CD14-positive monocyte (primary cell): ENCODE measurements around the gene OSBPL1A. TPM values are rescaled to one million over a fixed set of nuclear protein-coding genes. Genes with fewer than 3 reads are reported as not detected.

Experiments
- DNase-seq, 3 donors: peaks; one replicate each; pipeline ENCODE4 v3.0.0-alpha.2; 2011 to 2022
- H2AFZ ChIP-seq: 2 replicates; pipeline ENCODE4 v1.6.0; 2012; ENCODE audit warnings: mild to moderate bottlenecking, low read depth, low read length, inconsistent platforms; ENCODE audit not compliant: insufficient read depth, poor library complexity, severe bottlenecking
- H3K27ac ChIP-seq, 2 donors: 1 replicate in 1 of 2; 2 replicates in 1 of 2; pipeline ENCODE4 v1.5.1; 2012 to 2013; ENCODE audit warnings: low read length in 2 of 2, control low read depth in 1 of 2, inconsistent platforms in 1 of 2, low read depth in 1 of 2, mild to moderate bottlenecking in 1 of 2
- H3K27me3 ChIP-seq, 2 donors: one replicate each; pipeline versions ENCODE4 v1.6.0 to v1.6.1; 2011 to 2013; ENCODE audit warnings: low read length in 2 of 2; ENCODE audit not compliant: control insufficient read depth in 2 of 2, insufficient read depth in 2 of 2
- H3K36me3 ChIP-seq, 2 donors: replicated peaks in 1 of 2; 1 replicate in 1 of 2; 2 replicates in 1 of 2; pipeline versions ENCODE4 v1.5.1 to v1.6.1; 2012 to 2013; ENCODE audit warnings: low read length in 2 of 2, control low read depth in 1 of 2, inconsistent platforms in 1 of 2, mild to moderate bottlenecking in 1 of 2; ENCODE audit not compliant: insufficient read depth in 2 of 2, control insufficient read depth in 1 of 2
- H3K4me1 ChIP-seq, 2 donors: 1 replicate in 1 of 2; 2 replicates in 1 of 2; pipeline versions ENCODE4 v1.5.1 to v1.6.1; 2012 to 2013; ENCODE audit warnings: low read length in 2 of 2, control low read depth in 1 of 2, inconsistent platforms in 1 of 2, mild to moderate bottlenecking in 1 of 2, moderate library complexity in 1 of 2; ENCODE audit not compliant: insufficient read depth in 2 of 2, control insufficient read depth in 1 of 2
- H3K4me2 ChIP-seq: replicated peaks from 2 replicates; pipeline ENCODE3; 2012; ENCODE audit warnings: low read length, moderate library complexity, mild to moderate bottlenecking; ENCODE audit not compliant: poor library complexity, severe bottlenecking; ENCODE audit errors: extremely low read depth
- H3K4me3 ChIP-seq, 3 experiments: fragments of 200-600 bp in 1 of 3; sonication (generic) in 1 of 3; replicated peaks in 1 of 3; 1 replicate in 2 of 3; 2 replicates in 1 of 3; pipeline ENCODE4 v1.5.1; 2011 to 2013; ENCODE audit warnings: low read length in 3 of 3, mild to moderate bottlenecking in 3 of 3, control low read depth in 2 of 3, low read depth in 2 of 3, inconsistent platforms in 1 of 3, moderate library complexity in 1 of 3
- H3K79me2 ChIP-seq: 2 replicates; pipeline ENCODE4 v1.6.0; 2012; ENCODE audit warnings: mild to moderate bottlenecking, control low read depth, inconsistent platforms, low read length, moderate library complexity; ENCODE audit not compliant: insufficient read depth
- H3K9ac ChIP-seq: 2 replicates; pipeline ENCODE4 v1.6.0; 2017; ENCODE audit warnings: low read length, mild to moderate bottlenecking; ENCODE audit not compliant: insufficient read depth, poor library complexity, severe bottlenecking
- H3K9me3 ChIP-seq, 2 donors: replicated peaks in 1 of 2; 1 replicate in 1 of 2; 2 replicates in 1 of 2; pipeline versions ENCODE4 v1.5.1 to v1.6.1; 2012 to 2013; ENCODE audit warnings: low read length in 2 of 2, control low read depth in 1 of 2; ENCODE audit not compliant: control insufficient read depth in 1 of 2, insufficient read depth in 1 of 2
- H4K20me1 ChIP-seq: 2 replicates; pipeline ENCODE4 v1.6.0; 2012; ENCODE audit warnings: mild to moderate bottlenecking, low read length, control low read depth, moderate library complexity; ENCODE audit not compliant: insufficient read depth
- H3K27ac Mint-ChIP-seq, 7 donors: one replicate each; pipeline ENCODE4 v1.8.0; 2020; ENCODE audit warnings: mild to moderate bottlenecking in 7 of 7, mixed read lengths in 7 of 7, moderate library complexity in 6 of 7, inconsistent platforms in 2 of 7
- H3K27me3 Mint-ChIP-seq, 3 donors: one replicate each; pipeline ENCODE4 v1.8.0; 2021 to 2022; ENCODE audit warnings: low read depth in 3 of 3, mild to moderate bottlenecking in 3 of 3, mixed read lengths in 3 of 3, moderate library complexity in 3 of 3, inconsistent platforms in 1 of 3
- H3K36me3 Mint-ChIP-seq, 2 donors: one replicate each; pipeline ENCODE4 v1.8.0; 2020; ENCODE audit warnings: mixed read lengths in 2 of 2, inconsistent platforms in 1 of 2, mild to moderate bottlenecking in 1 of 2
- H3K4me1 Mint-ChIP-seq: one replicate; pipeline ENCODE4 v1.8.0; 2020; ENCODE audit warnings: mild to moderate bottlenecking, mixed read lengths
- H3K4me3 Mint-ChIP-seq, 2 donors: one replicate each; pipeline ENCODE4 v1.8.0; 2020; ENCODE audit warnings: mild to moderate bottlenecking in 2 of 2, mixed read lengths in 2 of 2, moderate library complexity in 1 of 2
- H3K9me3 Mint-ChIP-seq, 7 donors: one replicate each; pipeline ENCODE4 v1.8.0; 2020 to 2022; ENCODE audit warnings: mixed read lengths in 7 of 7, mild to moderate bottlenecking in 6 of 7, moderate library complexity in 6 of 7, inconsistent platforms in 2 of 7
- CTCF ChIP-seq: fragments of 200-600 bp; IDR thresholded peaks from one replicate; pipeline ENCODE4 v1.8.0; 2022; ENCODE audit warnings: antibody characterized with exemption, mild to moderate bottlenecking
- WGBS: methylation state at CpG from one replicate; pipeline ENCODE4 v1.1.5; 2013; ENCODE audit warnings: missing lambda C conversion rate; ENCODE audit not compliant: insufficient coverage; 5-methylcytosine and 5-hydroxymethylcytosine counted together
- intact Hi-C, 2 donors: fragments of 100-400 bp; cut with micrococcal nuclease; formaldehyde crosslinking; loops; one replicate each; pipeline versions ENCODE4 v1.15.0 to v1.15.1; 2023
- polyA plus RNA-seq, 3 donors: library from polyadenylated mRNA; depleted of rRNA in 1 of 3; unstranded in 2 of 3; stranded (reverse) in 1 of 3; fragments of 300-500 nt in 2 of 3; fragments of >200 nt in 1 of 3; fragmentation: Illumina TruSeq in 2 of 3; gene quantifications; 1 replicate in 2 of 3; 2 replicates in 1 of 3; pipeline ENCODE4 v1.2.3, GENCODE V29; 2012 to 2021

Gene OSBPL1A
- polyA plus RNA-seq, 3 donors: 6.3 to 9.1 (median 7.1) TPM

DNA sequence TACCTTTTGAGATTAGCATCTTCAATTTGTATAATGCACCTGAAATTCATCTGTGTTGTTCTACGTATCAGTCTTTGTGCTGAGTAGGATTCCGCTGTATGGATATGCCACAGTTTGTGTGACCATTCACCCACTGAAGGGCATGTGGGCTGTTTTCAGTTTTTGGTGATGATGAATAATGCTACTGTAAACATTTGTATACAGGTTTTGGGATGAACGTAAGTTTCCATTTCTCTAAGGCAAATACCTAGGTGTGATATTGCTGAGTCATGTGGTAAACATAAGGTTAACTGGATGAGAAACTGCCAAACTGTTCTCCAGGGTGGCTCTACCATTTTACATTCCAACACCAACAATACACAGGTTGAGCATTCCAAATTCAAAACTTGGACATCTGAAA is 223.6 kb downstream of the OSBPL1A start:
- no peak for TF ChIP-seq CTCF
- WGBS: 94% methylated on average over 2 of the region's 3 CpGs
- Histone ChIP-seq H3K27ac (no peak overlapping the region), H3K9me3 (no peaks in the 10 kb centered on the region), H3K9ac (no peak overlapping the region), H3K27me3 (no peaks in the 10 kb centered on the region), H4K20me1 (no peaks in the 10 kb centered on the region), H3K4me3 (no peak overlapping the region), H3K79me2 (no peaks in the 10 kb centered on the region), H3K4me1 (no peaks in the 10 kb centered on the region), H2AFZ (no peak overlapping the region), H3K4me2 (no peak overlapping the region), H3K36me3 (peaks cover 12 to 32% of the 10 kb centered on the region in 2 donors)
- H3K36me3 Mint-ChIP-seq: peaks cover 45 to 46% of the 10 kb centered on the region in 2 donors
- intact Hi-C loops: loop anchor here in 1 of 2 donors (10.0 kb wide), 1 partner anchor 311 kb away; no protein-coding TSS in a partner anchor
- H3K4me1 Mint-ChIP-seq: peaks cover 6% of the 10 kb centered on the region
- no peaks in the 10 kb centered on the region for H3K27me3 Mint-ChIP-seq
- no peaks in the 10 kb centered on the region for H3K9me3 Mint-ChIP-seq
- DNase-seq: no peak
- H3K4me3 Mint-ChIP-seq: no peak overlapping the region
- peak overlapping the region in 1 of 7 donors; percentile 22 for H3K27ac Mint-ChIP-seq

DNA sequence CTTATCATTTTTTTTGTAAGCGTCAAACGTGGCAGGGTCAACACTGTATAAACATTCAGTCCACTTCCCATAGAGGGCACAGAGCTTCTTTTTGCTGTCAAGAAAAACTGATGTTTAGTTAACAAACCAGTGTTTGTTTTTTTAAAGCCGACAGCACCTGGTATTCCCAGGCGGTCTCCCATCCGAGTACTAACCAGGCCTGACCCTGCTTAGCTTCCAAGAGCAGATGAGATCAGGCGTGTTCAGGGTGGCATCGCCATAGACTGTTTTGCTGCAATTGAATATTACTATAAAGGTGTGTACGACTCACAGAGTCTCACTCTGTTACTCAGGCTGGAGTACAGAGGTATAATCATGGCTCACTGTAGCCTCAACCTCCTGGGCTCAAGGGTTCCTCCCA is 227.3 kb downstream of the OSBPL1A start:
- H3K4me1 Mint-ChIP-seq: no peaks in the 10 kb centered on the region
- Histone ChIP-seq H3K4me2 (no peak overlapping the region), H3K9me3 (no peaks in the 10 kb centered on the region), H3K9ac (no peak overlapping the region), H3K27me3 (no peaks in the 10 kb centered on the region), H3K79me2 (no peaks in the 10 kb centered on the region), H4K20me1 (no peaks in the 10 kb centered on the region), H3K4me3 (no peak overlapping the region), H2AFZ (no peak overlapping the region), H3K27ac (no peak overlapping the region), H3K4me1 (no peaks in the 10 kb centered on the region), H3K36me3 (peaks cover 27 to 62% of the 10 kb centered on the region in 2 donors)
- no peaks in the 10 kb centered on the region for H3K9me3 Mint-ChIP-seq
- WGBS: 100% methylated on average over 5 of the region's 8 CpGs
- H3K27ac Mint-ChIP-seq: no peak overlapping the region
- intact Hi-C loops: loop anchor here in 1 of 2 donors (10.0 kb wide), 1 partner anchor 314 kb away; no protein-coding TSS in a partner anchor
- no peak for TF ChIP-seq CTCF
- H3K36me3 Mint-ChIP-seq: peaks cover 58 to 62% of the 10 kb centered on the region in 2 donors
- H3K27me3 Mint-ChIP-seq: peaks cover 0 to 2% (median 0%) of the 10 kb centered on the region in 3 donors
- DNase-seq: no peak
- no peak overlapping the region for H3K4me3 Mint-ChIP-seq
